Coronary artery (tissue), 2 donors: ENCODE results near the gene TRIO.

ENCODE experiments used
- DNase-seq: peaks from one replicate; pipeline ENCODE4 v3.0.0-alpha.2; 2017; ENCODE audit warnings: low spot score
- H3K27ac ChIP-seq, 2 donors: fragments of 200-600 bp; sonication (generic); one replicate each; pipeline ENCODE4 v1.5.1; 2016 to 2019
- H3K4me3 ChIP-seq: fragments of 200-600 bp; sonication (generic); 2 replicates; pipeline ENCODE4 v1.5.1; 2016; ENCODE audit warnings: mild to moderate bottlenecking, moderate library complexity
- CTCF ChIP-seq: fragments of 200-600 bp; sonication (generic); IDR thresholded peaks from one replicate; pipeline ENCODE4 v1.5.1; 2019; ENCODE audit warnings: antibody characterized with exemption

The TRIO gene

GRCh38 chr5:14112998-14113652 is 30.0 kb upstream of the TRIO start:
- no peak for DNase-seq
- Histone ChIP-seq H3K27ac (no peak overlapping the region), H3K4me3 (no peak overlapping the region)
- TF ChIP-seq CTCF: no peak

- no peak for TF ChIP-seq CTCF
- Histone ChIP-seq H3K27ac (no peak overlapping the region), H3K4me3 (no peak overlapping the region)
- DNase-seq: no peak
Observed at GRCh38 chr5:14114615-14115251, 28.4 kb upstream of the TRIO start.

GRCh38 chr5:14115323-14115895 is 27.7 kb upstream of the TRIO start:
- H3K27ac ChIP-seq: no peak overlapping the region
- DNase-seq: no peak

GRCh38 chr5:14118551-14119320 is 24.4 kb upstream of the TRIO start:
- TF ChIP-seq CTCF: no peak
- no peak overlapping the region for H3K27ac ChIP-seq
- DNase-seq: no peak
- no peak overlapping the region for H3K4me3 ChIP-seq

More at GRCh38 chr5:14115323-14115895, 27.7 kb upstream of the TRIO start:
- no peak overlapping the region for H3K4me3 ChIP-seq
- TF ChIP-seq CTCF: no peak

GRCh38 chr5:14120176-14120575 is 23.0 kb upstream of the TRIO start:
- Histone ChIP-seq H3K4me3 (no peak overlapping the region), H3K27ac (no peak overlapping the region)
- TF ChIP-seq CTCF: no peak
- DNase-seq: no peak

- no peak for DNase-seq
- H3K4me3 ChIP-seq: no peak overlapping the region
- no peak for TF ChIP-seq CTCF
- H3K27ac ChIP-seq: no peak overlapping the region
Observed at GRCh38 chr5:14121552-14121951, 21.6 kb upstream of the TRIO start.
